Neural cell (in vitro differentiated cells): ENCODE measurements around the gene WDR83.

ENCODE experiments used
- CTCF ChIP-seq: fragments of 450-650 bp; IDR thresholded peaks from 2 replicates; pipeline ENCODE4 v1.5.1; 2014; ENCODE audit warnings: antibody characterized with exemption, mild to moderate bottlenecking, moderate library complexity; ENCODE audit not compliant: poor library complexity, severe bottlenecking
- EP300 ChIP-seq: fragments of 450-650 bp; conservative IDR thresholded peaks from 2 replicates; pipeline ENCODE4 v1.6.1; 2014; ENCODE audit warnings: antibody characterized with exemption, mild to moderate bottlenecking, moderate library complexity; ENCODE audit not compliant: poor library complexity, severe bottlenecking
- EZH2 ChIP-seq: fragments of 200-600, 300-800 bp; shearing (Covaris generic), sonication (generic); IDR thresholded peaks from 2 replicates; pipeline ENCODE4 v1.6.1; 2014; ENCODE audit warnings: antibody characterized with exemption, low read length, borderline replicate concordance, mild to moderate bottlenecking; ENCODE audit not compliant: insufficient read depth, poor library complexity, severe bottlenecking
- MXI1 ChIP-seq: fragments of 450-650 bp; conservative IDR thresholded peaks from 2 replicates; pipeline ENCODE4 v1.6.1; 2014; ENCODE audit warnings: antibody characterized with exemption, mild to moderate bottlenecking; ENCODE audit not compliant: poor library complexity, severe bottlenecking
- POLR2AphosphoS5 ChIP-seq: IDR thresholded peaks from 2 replicates; pipeline ENCODE4 v1.6.1; 2012
- RAD21 ChIP-seq: fragments of 450-650 bp; conservative IDR thresholded peaks from 2 replicates; pipeline ENCODE4 v1.6.1; 2014; ENCODE audit warnings: antibody characterized with exemption, mild to moderate bottlenecking, moderate library complexity
- REST ChIP-seq: IDR thresholded peaks from 2 replicates; pipeline ENCODE4 v1.6.1; 2012; ENCODE audit warnings: borderline replicate concordance
- SMC3 ChIP-seq: fragments of 450-650 bp; conservative IDR thresholded peaks from 2 replicates; pipeline ENCODE4 v1.6.1; 2014; ENCODE audit warnings: antibody characterized with exemption, mild to moderate bottlenecking, moderate library complexity; ENCODE audit not compliant: poor library complexity
- TAF1 ChIP-seq: IDR thresholded peaks from 2 replicates; pipeline ENCODE4 v1.6.1; 2012; ENCODE audit warnings: low read depth

GRCh38 chr19:12722566-12723380 lies 56.2 kb downstream of the WDR83 start:
- no peak for TF ChIP-seq EZH2
- TF ChIP-seq CTCF: no peak
- peak; percentile 82 for TF ChIP-seq MXI1
- TF ChIP-seq EP300: peak; percentile 42
- peak; percentile 73 for TF ChIP-seq POLR2AphosphoS5
- no peak for TF ChIP-seq RAD21
- peak; percentile 51 for TF ChIP-seq TAF1
- TF ChIP-seq REST: peak; percentile 55
- TF ChIP-seq SMC3: peak; percentile 20
